Effector memory CD4-positive, alpha-beta T cell (primary cell): ENCODE results near the gene C14orf119.
"Not testable (repeated sequence)": the region's sequence is repeated elsewhere in the genome, so short reads cannot be mapped to it uniquely, and the experiment has no call there.

Experiments used
- DNase-seq, 3 donors: peaks; one replicate each; pipeline ENCODE4 v3.0.0-alpha.2; 2020
- H3K27ac ChIP-seq: 2 replicates; pipeline ENCODE4 v1.7.0; 2013; ENCODE audit warnings: mild to moderate bottlenecking, low read length, moderate library complexity; ENCODE audit not compliant: insufficient read depth, poor library complexity, severe bottlenecking
- H3K27me3 ChIP-seq: replicated peaks from 2 replicates; pipeline ENCODE4 v1.7.0; 2013; ENCODE audit warnings: mild to moderate bottlenecking, low read length; ENCODE audit not compliant: insufficient read depth, control insufficient read depth, poor library complexity, severe bottlenecking
- H3K36me3 ChIP-seq: 2 replicates; pipeline ENCODE4 v1.7.0; 2013; ENCODE audit warnings: mild to moderate bottlenecking, low read length, moderate library complexity; ENCODE audit not compliant: control insufficient read depth, insufficient read depth
- H3K4me1 ChIP-seq: 2 replicates; pipeline ENCODE4 v1.7.0; 2013; ENCODE audit warnings: low read length, mild to moderate bottlenecking; ENCODE audit not compliant: control insufficient read depth, insufficient read depth, poor library complexity, severe bottlenecking
- H3K4me3 ChIP-seq: 2 replicates; pipeline ENCODE4 v1.7.0; 2013; ENCODE audit warnings: low read length, low read depth, mild to moderate bottlenecking; ENCODE audit not compliant: insufficient read depth, poor library complexity, severe bottlenecking
- H3K9me3 ChIP-seq: 2 replicates; pipeline ENCODE4 v1.7.0; 2013; ENCODE audit warnings: mild to moderate bottlenecking, low read length, moderate library complexity; ENCODE audit not compliant: control insufficient read depth

Gene C14orf119

DNA sequence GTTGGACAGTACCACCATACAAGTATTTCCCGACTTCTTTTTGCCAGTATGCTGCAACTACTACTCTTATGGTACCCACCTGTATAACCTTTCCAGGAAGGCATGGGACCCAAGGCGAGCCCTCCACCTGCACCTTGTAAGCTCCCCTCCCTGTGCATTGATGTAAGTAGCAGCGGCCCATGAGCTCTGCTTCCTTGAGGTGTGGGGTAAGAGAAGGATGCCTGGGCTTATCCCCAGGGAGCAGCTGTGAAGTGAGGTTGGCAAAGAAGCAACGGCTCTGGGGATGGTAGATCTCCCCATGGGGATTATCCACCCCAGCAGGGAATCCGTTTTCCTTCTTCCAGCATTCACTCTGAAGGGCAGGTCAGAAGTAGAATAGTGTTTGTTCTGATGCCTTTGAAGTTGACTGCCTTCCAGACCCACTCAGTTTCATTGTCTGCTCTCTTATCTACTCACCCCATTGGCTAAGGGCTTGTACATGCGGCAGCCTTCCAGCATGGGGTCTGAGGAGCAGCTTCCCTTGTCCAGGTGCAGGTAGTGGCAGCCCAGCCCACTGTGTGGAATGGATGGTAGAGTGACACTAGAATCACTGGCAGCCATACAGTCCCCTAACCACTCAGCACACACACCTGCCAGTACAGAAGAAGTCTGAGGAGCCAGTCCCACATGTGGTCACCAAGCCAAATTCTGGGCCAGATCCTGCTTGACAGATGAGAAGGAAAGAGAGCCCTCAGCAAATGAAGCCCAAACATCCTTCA lies 6.1 kb downstream of the C14orf119 start:
- no peak overlapping the region for H3K27ac ChIP-seq
- DNase-seq = no peak
- no peaks in the 10 kb centered on the region for H3K4me1 ChIP-seq
- H3K27me3 ChIP-seq = no peaks in the 10 kb centered on the region
- peaks cover 22% of the 10 kb centered on the region for H3K36me3 ChIP-seq
- no peaks in the 10 kb centered on the region for H3K9me3 ChIP-seq
- no peak overlapping the region for H3K4me3 ChIP-seq

GRCh38 chr14:23101986-23102625 lies 6.8 kb downstream of the C14orf119 start:
- no peaks in the 10 kb centered on the region for H3K27me3 ChIP-seq
- no peaks in the 10 kb centered on the region for H3K4me1 ChIP-seq
- no peaks in the 10 kb centered on the region for H3K9me3 ChIP-seq
- H3K4me3 ChIP-seq = no peak overlapping the region
- H3K27ac ChIP-seq = no peak overlapping the region
- peaks cover 22% of the 10 kb centered on the region for H3K36me3 ChIP-seq
- DNase-seq = no peak

- DNase-seq = no peak
- Histone ChIP-seq H3K27ac (no peak overlapping the region), H3K36me3 (peaks cover 18% of the 10 kb centered on the region), H3K4me3 (no peak overlapping the region), H3K27me3 (no peaks in the 10 kb centered on the region), H3K4me1 (no peaks in the 10 kb centered on the region), H3K9me3 (no peaks in the 10 kb centered on the region)
Observed at GRCh38 chr14:23102801-23103200, 7.5 kb downstream of the C14orf119 start.

DNA sequence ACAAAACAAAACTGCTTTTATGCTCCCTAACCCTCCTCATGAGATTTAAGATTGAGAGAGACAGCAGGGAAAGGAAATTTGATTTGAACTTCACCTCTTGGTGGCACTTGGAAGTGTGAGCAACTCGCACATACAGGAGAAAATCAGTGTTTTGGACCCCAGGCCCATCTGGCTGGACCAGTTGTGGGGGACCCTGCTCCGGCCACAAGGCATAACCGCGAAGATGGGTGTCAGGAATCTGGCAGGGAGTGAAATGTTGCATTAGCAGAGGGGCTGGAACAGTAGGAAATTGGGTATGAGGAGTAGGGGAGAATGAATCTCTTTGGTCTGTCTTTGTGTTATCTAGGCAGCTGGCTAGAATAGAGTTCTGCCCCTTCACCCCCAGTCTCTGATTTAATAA lies 8.3 kb downstream of the C14orf119 start:
- no peak for DNase-seq
- no peak overlapping the region for H3K4me3 ChIP-seq
- no peaks in the 10 kb centered on the region for H3K9me3 ChIP-seq
- H3K27ac ChIP-seq = no peak overlapping the region
- H3K27me3 ChIP-seq = no peaks in the 10 kb centered on the region
- peaks cover 10% of the 10 kb centered on the region for H3K36me3 ChIP-seq
- no peaks in the 10 kb centered on the region for H3K4me1 ChIP-seq

DNA sequence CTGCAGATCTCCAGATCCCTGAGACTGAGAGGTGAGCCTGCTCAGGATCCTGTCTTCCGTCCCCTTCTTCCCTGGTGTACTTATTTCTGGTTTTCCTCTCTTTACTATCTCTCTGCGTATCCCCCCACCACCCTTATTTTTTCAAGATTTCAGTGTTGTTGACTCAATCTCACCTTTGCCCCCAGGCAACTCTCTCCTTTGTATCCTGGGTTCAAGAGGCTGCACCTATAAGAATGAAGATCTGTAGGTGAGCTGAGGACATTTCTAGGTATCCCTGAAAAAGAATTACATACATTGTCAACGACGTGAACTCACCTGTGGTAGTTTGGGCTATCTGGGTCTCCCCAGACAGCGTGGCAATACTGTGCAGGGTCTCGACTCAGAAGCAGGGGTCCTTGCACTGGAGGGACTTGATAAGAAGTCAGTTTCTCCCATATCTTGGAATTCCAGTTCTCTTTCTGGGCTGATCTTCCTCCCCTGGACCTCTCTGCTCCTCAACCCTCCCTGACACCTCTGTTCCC lies 8.8 kb downstream of the C14orf119 start:
- Histone ChIP-seq H3K36me3 (peaks cover 6% of the 10 kb centered on the region), H3K4me3 (no peak overlapping the region), H3K9me3 (no peaks in the 10 kb centered on the region), H3K4me1 (no peaks in the 10 kb centered on the region), H3K27ac (no peak overlapping the region), H3K27me3 (no peaks in the 10 kb centered on the region)
- no peak for DNase-seq

GRCh38 chr14:23104591-23105347 lies 9.5 kb downstream of the C14orf119 start, which contains the start of gene CIROP:
Gene CIROP (minus strand): TSS chr14:23104989. CDS start chr14:23104920, 69 bp downstream.
- Histone ChIP-seq H3K4me1 (no peaks in the 10 kb centered on the region), H3K27me3 (no peaks in the 10 kb centered on the region), H3K36me3 (peaks cover under 1% of the 10 kb centered on the region), H3K9me3 (no peaks in the 10 kb centered on the region), H3K27ac (no peak within 1 kb of the TSS), H3K4me3 (no peak within 1 kb of the TSS)
- DNase-seq = no peak

DNA sequence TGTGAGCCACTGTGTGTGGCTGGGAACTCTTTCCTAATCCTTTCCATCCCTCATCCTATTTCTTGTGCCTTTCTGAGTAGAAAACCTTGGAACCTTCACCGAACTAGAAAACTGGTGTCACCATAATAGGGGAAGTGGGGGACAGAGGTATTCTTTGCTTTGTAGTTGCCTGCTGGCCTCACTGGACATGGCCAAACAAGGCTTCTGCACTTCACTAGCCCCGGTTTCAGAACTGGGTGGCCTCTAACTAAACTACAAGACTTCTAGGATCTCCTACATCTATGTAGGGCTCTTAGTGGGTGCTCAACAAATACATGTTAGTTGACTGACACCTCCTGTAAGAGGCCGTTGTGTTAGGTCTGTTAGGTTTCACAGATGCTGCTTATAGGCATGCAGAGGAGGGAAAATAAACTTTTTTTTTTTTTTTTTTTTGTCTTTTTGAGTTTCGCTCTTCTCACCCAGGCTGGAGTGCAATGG lies 10.1 kb downstream of the C14orf119 start:
- H3K4me1 ChIP-seq = no peaks in the 10 kb centered on the region
- H3K27me3 ChIP-seq = no peaks in the 10 kb centered on the region
- DNase-seq = no peak
- no peak overlapping the region for H3K27ac ChIP-seq
- no peaks in the 10 kb centered on the region for H3K36me3 ChIP-seq
- H3K4me3 ChIP-seq = no peak overlapping the region
- no peaks in the 10 kb centered on the region for H3K9me3 ChIP-seq

GRCh38 chr14:23106747-23107045 lies 11.4 kb downstream of the C14orf119 start:
- Histone ChIP-seq H3K9me3 (no peaks in the 10 kb centered on the region), H3K4me1 (no peaks in the 10 kb centered on the region), H3K27me3 (no peaks in the 10 kb centered on the region), H3K36me3 (no peaks in the 10 kb centered on the region), H3K27ac (no peak overlapping the region), H3K4me3 (no peak overlapping the region)
- no peak for DNase-seq

DNA sequence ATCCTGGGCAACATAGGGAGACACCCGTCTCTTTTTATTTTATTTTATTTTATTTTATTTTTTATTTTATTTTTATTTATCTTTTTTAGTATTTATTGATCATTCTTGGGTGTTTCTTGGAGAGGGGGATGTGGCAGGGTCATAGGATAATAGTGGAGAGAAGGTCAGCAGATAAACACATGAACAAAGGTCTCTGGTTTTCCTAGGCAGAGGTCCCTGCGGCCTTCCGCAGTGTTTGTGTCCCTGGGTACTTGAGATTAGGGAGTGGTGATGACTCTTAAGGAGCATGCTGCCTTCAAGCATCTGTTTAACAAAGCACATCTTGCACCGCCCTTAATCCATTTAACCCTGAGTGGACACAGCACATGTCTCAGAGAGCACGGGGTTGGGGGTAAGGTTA lies 12.3 kb downstream of the C14orf119 start:
- not testable (repeated sequence) for DNase-seq, H3K4me3 ChIP-seq, H3K27ac ChIP-seq, H3K4me1 ChIP-seq, H3K9me3 ChIP-seq, H3K36me3 ChIP-seq, H3K27me3 ChIP-seq

GRCh38 chr14:23108169-23108568 lies 12.9 kb downstream of the C14orf119 start:
- not testable (repeated sequence) for H3K4me3 ChIP-seq, DNase-seq, H3K36me3 ChIP-seq, H3K9me3 ChIP-seq, H3K27me3 ChIP-seq, H3K4me1 ChIP-seq, H3K27ac ChIP-seq
